Activated naive CD4-positive, alpha-beta T cell (primary cell): ENCODE measurements around the gene SIGLEC15.
A peak's percentile ranks its signal among the peaks of the same experiment; 100 is the strongest.
"Not testable (repeated sequence)": the region's sequence is repeated elsewhere in the genome, so short reads cannot be mapped to it uniquely, and the experiment has no call there.

Experiments
- DNase-seq, 4 experiments: peaks; one replicate each; lab custom pipeline; 2025; lab: John Stamatoyannopoulos, UW

Gene SIGLEC15

DNA sequence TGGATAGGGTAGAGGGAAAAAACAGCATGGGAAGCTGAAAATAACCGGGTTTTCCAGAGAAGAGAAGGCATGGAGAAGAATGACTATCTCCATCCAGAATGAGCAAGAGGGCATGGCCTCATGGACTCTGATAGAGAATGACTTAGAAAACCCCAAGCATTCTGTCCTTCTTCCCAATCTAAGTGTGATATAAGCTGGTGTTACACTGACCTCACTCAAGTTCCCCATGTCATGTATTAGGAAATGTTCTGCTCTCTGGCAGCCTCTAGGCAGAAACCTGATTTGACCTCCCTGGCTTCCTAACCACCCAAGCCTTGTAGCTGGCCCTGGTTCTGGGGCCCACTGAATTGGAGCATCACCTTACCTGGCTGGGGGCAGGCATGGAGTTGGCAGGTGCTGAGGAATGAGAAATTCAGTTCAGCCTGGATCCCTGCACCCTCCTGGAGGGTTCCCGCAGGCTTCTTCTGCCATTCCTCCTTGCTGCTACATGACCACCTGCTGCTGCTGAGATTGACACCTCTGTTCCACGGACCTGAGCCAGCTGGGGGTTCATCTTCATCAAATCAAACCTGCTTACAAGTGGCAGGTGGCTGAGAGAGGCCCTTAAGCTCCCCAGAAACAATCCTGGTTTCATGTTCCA, 5.2 kb upstream of the SIGLEC15 start:
- no peak for DNase-seq

DNA sequence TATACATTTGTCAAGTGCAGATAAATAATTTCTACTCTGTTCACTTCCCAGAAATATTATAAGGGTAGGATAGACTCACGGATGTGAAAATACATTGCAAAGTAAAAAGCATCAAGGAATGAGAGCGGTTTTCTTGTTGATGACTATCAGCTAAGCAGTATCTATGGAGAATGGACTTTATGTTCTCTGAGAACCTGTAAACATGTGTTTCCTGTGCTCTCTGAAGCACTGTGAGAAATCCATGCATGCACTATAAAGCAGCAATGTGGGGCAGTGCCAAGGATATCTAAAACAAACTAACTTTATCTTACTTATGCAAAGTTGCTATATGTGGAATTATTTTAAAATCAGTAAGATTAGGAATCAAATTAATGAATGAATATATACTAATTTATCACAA, 4.4 kb upstream of the SIGLEC15 start:
- DNase-seq, result no peak

DNA sequence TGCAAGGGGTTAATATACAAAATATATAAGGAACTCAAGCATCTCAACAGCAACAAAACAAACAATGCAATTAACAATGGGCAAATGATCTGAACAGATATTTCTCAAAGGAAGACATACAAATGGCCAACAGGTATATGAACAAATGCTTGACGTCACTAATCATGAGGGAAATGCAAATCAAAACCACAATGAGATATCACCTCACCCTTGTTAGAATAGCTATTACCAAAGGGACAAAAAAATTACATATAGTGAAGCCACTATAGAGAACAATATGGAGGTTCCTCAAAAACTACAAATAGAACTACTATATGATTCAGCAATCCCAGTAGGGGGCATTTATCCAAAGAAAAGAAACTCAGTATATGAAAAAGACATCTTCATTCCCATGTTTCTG, 3.8 kb upstream of the SIGLEC15 start:
- DNase-seq, result no peak

- DNase-seq, result no peak
Measured at GRCh38 chr18:45826084-45826483, 609 bp downstream of the SIGLEC15 start.

DNA sequence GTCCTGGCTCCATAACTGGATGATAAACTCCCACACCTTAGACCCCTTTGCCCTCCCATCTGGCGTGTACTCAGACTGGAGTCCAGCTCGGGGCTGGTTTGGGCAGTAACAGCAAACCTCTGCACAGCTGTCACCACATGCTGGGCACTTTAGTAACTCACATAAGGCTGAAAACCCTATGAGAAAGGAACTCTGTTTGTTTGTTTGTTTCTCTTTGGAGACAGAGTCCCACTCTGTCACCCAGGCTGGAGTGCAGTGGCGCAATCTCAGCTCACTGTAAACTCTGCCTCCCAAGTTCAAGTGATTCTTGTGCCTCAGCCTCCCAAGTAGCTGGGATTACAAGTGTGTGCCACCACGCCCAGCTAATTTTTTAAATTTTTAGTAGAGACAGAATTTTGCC, 1.2 kb downstream of the SIGLEC15 start:
- not testable (repeated sequence) for DNase-seq

- DNase-seq, result no peak
Measured at GRCh38 chr18:45828917-45829811, 3.7 kb downstream of the SIGLEC15 start.

GRCh38 chr18:45829855-45830254, 4.4 kb downstream of the SIGLEC15 start:
- no peak for DNase-seq

GRCh38 chr18:45830917-45831316, 5.4 kb downstream of the SIGLEC15 start:
- no peak for DNase-seq

- no peak for DNase-seq
Measured at GRCh38 chr18:45833846-45834245, 8.4 kb downstream of the SIGLEC15 start.

- DNase-seq, result no peak
Measured at GRCh38 chr18:45834306-45834705, 8.8 kb downstream of the SIGLEC15 start.

GRCh38 chr18:45835057-45835636, 9.7 kb downstream of the SIGLEC15 start:
- no peak for DNase-seq

DNA sequence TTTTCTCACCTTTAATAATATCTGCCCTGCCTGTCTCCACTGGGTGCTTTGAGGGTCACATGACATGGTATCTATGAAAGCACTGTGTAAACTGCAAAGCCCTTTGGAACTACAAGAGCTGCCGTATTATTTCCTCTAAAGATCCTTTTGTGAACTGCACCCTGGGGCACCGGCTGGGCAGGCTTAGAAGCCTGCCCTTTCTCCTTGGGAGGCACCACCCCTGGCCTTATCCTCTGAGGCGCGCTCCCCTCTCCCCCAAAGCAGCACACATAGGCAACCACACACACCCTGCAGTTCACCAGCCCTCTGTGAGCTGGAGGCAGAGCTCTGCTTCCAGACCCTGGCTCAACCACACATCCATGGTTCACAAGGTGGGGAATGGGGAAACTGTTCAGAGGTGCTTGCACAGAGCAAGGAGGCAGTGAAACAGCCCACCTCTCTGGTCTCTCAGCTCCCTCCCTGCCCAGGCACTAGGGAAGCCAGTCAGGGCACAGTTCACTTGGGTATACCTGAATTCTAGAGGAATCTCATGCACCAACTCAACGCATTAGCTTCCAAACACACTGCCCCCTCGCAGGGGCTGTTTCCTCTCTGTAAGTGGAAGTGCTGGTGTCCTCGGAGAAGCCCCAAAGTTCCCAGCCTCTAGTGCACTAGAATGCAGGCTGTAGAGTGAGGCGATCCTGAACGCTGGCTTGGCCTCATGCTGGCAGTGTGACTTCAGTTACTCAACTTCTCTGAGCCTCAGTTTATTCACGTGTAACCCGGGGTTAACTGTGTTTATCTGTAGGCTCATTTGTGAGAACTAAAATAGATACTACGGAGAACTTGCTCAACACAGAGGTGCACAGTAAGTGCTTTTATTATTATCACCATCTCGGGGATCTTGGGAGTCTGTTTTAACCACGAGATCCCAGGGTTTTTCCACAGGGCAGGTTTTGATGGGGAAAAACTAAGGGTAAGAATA, 11.0 kb downstream of the SIGLEC15 start:
- DNase-seq, result no peak

DNA sequence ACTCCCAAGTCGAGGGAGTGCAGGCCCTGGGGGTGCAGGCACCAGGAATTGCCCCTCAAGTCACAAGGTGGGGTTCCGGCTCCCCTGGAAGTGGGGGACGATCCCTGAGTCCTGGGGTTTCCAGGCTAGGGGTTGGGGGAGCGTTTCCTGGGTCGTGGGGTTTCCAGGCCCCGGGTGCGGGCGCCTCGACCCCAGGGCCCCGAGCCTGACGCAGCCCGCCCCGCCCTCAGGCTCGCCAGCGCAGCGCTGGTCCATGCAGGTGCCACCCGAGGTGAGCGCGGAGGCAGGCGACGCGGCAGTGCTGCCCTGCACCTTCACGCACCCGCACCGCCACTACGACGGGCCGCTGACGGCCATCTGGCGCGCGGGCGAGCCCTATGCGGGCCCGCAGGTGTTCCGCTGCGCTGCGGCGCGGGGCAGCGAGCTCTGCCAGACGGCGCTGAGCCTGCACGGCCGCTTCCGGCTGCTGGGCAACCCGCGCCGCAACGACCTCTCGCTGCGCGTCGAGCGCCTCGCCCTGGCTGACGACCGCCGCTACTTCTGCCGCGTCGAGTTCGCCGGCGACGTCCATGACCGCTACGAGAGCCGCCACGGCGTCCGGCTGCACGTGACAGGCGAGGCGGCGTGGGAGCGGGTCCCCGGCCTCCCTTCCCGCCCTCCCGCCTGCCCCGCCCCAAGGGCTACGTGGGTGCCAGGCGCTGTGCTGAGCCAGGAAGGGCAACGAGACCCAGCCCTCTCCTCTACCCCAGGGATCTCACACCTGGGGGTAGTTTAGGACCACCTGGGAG, 12.0 kb downstream of the SIGLEC15 start:
- peak in 1 of 4 experiments; percentile 24 for DNase-seq

DNA sequence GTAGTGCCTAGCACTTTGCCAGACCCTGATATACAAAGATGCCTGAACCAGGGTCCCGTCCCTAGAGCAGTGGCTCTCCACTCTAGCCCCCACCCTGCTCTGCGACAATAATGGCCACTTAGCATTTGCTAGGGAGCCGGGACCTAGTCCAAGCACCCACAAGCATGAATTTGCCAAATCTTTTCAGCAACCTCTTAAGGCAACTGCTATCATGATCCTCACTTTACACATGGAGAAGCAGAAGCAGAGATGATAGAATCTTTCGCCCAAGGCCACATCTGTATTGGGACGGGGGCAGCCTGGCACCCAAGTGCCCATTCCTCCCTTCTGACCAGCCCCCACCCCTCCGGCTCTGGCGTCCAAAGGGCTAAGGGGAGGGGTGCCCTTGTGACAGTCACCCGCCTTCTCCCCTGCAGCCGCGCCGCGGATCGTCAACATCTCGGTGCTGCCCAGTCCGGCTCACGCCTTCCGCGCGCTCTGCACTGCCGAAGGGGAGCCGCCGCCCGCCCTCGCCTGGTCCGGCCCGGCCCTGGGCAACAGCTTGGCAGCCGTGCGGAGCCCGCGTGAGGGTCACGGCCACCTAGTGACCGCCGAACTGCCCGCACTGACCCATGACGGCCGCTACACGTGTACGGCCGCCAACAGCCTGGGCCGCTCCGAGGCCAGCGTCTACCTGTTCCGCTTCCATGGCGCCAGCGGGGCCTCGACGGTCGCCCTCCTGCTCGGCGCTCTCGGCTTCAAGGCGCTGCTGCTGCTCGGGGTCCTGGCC, 13.0 kb downstream of the SIGLEC15 start:
- no peak for DNase-seq

- DNase-seq, result no peak
Measured at GRCh38 chr18:45839414-45840395, 14.2 kb downstream of the SIGLEC15 start.

DNA sequence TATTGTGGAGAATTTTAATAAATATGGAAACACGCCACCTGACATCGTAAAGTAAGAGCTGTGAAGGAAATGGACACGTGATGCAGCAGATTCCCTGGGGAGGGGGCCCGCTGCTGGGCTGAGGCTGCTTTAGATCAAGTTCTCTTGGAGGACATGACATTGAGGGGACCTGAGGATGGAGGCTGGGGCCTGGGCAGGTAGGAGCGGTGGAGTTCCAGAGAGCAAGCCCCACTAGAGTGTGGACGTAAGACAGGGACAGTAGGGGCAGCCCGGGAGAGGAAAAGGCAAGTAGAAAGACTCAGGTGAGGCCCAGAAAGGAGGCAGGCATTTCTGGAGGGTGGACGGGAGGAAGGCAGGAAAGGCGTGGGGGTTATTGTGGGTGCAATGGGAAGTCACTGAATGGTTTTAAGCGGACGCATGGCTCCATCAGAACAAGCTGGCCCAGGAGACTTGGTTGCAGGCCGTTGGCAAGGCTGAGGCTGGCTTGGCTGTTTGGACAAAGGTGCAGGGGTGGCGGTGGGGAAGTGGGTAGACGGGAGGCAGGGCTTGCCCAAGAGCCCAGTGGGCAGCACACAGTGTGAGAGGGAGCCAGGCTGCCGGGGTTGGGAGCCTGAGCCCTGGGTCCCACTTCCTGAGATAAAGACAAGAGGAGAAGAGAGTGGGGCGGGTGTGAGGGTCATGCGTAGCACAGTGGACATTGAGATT, 15.7 kb downstream of the SIGLEC15 start:
- DNase-seq, result no peak

DNA sequence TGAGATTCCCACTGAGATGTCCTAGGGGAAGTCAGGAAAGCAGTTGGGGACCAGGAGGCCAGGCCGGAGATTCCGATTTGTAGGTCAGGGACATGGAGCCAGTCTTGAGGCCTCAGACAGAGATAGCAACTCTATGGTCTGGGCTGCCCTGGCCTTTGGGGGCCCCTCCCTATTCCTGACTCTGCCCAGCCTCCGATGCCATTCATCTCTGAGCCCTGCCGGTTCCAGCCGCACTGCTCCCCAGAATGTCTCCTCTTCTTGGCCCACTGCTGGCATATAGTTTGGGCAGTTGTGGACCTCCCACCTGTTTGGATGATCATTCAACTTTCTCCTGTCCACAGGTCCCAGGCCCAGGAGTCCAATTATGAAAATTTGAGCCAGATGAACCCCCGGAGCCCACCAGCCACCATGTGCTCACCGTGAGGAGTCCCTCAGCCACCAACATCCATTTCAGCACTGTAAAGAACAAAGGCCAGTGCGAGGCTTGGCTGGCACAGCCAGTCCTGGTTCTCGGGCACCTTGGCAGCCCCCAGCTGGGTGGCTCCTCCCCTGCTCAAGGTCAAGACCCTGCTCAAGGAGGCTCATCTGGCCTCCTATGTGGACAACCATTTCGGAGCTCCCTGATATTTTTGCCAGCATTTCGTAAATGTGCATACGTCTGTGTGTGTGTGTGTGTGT, 16.4 kb downstream of the SIGLEC15 start:
- no peak for DNase-seq

DNA sequence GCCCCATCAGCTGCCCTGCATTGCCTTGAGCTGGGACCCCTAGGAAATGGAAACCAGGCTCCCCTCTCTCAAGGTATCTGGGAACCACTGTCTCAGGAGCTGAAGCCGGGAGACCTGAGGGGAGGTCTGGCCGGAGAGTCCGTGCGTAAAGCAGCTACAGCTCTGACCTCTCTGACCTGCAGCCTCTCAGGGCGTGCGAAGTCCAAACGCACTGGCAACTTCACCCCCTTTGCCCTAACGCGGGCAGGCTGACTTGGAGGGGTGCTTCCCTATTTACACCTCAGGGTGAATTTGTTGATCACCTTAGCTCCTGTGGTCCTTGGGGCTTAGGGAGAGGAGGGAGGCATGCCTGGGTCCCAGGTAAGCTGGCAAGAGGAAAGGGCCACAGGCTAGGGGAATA, 17.5 kb downstream of the SIGLEC15 start:
- no peak for DNase-seq
